Kidney (tissue), 14 donors: Measurements from ENCODE around the gene FYB1. TPM values are rescaled to one million over a fixed set of nuclear protein-coding genes. Genes with fewer than 3 reads are reported as not detected.

Source experiments
- DNase-seq, 5 donors: peaks; one replicate each; pipeline ENCODE4 v3.0.0-alpha.2; 2013 to 2020
- FAIRE-seq: peaks from 2 replicates; lab custom pipeline; 2012; peaks lifted over from hg19 to GRCh38; lab: Jason Lieb, UNC
- H3K27ac ChIP-seq, 2 donors: one replicate each; pipeline ENCODE4 v1.7.0; 2013; ENCODE audit warnings: low read depth in 2 of 2, low read length in 2 of 2, inconsistent platforms in 1 of 2
- H3K27me3 ChIP-seq: one replicate; pipeline ENCODE4 v1.7.1; 2013; ENCODE audit warnings: low read length, inconsistent platforms; ENCODE audit not compliant: control insufficient read depth, insufficient read depth
- H3K36me3 ChIP-seq, 3 donors: one replicate each; pipeline versions ENCODE4 v1.7.0 to v1.7.1; 2013; ENCODE audit warnings: low read length in 3 of 3, control low read depth in 1 of 3, inconsistent platforms in 1 of 3; ENCODE audit not compliant: insufficient read depth in 3 of 3, control insufficient read depth in 2 of 3
- H3K4me1 ChIP-seq, 3 donors: one replicate each; pipeline versions ENCODE4 v1.7.0 to v1.7.1; 2013; ENCODE audit warnings: low read length in 3 of 3, inconsistent platforms in 1 of 3, low read depth in 1 of 3; ENCODE audit not compliant: control insufficient read depth in 2 of 3, insufficient read depth in 2 of 3
- H3K4me3 ChIP-seq, 3 donors: one replicate each; pipeline versions ENCODE4 v1.7.0 to v1.8.1; 2013; ENCODE audit warnings: low read length in 3 of 3, control low read depth in 1 of 3, inconsistent platforms in 1 of 3
- H3K9ac ChIP-seq, 3 donors: one replicate each; pipeline versions ENCODE4 v1.7.0 to v1.7.1; 2013; ENCODE audit warnings: low read length in 3 of 3, control low read depth in 1 of 3, inconsistent platforms in 1 of 3
- H3K9me3 ChIP-seq, 3 donors: one replicate each; pipeline versions ENCODE4 v1.7.0 to v1.7.1; 2013; ENCODE audit warnings: low read length in 3 of 3, control low read depth in 1 of 3, inconsistent platforms in 1 of 3; ENCODE audit not compliant: control insufficient read depth in 2 of 3, insufficient read depth in 1 of 3
- intact Hi-C: fragments of 100-400 bp; cut with DNase I; formaldehyde crosslinking; loops from one replicate; pipeline ENCODE4 v1.11.1; 2022
- polyA plus RNA-seq: library from polyadenylated mRNA; stranded (reverse); fragments of 350-450 nt; fragmentation: Illumina TruSeq; extraction: RNeasy Lipid Tissue Mini Kit (QIAGEN cat#74804); gene quantifications from one replicate; pipeline ENCODE4 v1.2.3, GENCODE V29; 2014; ENCODE audit warnings: low read depth, low replicate concordance; ENCODE audit not compliant: insufficient read depth
- total RNA-seq: library from RNA; stranded (reverse); fragmentation: NEBNext Ultra II Directional; extraction: Animal tissue kit (Norgen Biotek cat#: 25700); gene quantifications from one replicate; pipeline ENCODE4 v1.2.1, GENCODE V29; 2021
- TF ChIP-seq, protein P1 (sequence below): IDR thresholded peaks from 3 replicates; pipeline ENCODE4 v1.5.1; 2012; ENCODE audit warnings: mild to moderate bottlenecking, moderate library complexity, borderline replicate concordance; ENCODE audit not compliant: insufficient read depth; ENCODE audit errors: extremely low read depth
- donor health status: control.
- donor health status: control.
- donor health status: control.
- donor health status: control.
- donor health status: control.
- donor health status: DM: yes; HTN: yes; CAD: no.
- donor health status: Normal renal cell carcinoma (clear cell type).

Gene FYB1
- total and polyA plus RNA-seq, 2 donors from 2014 or later, result 2.3 to 53.7 TPM

GRCh38 chr5:39079147-39079546 is 140.2 kb downstream of the FYB1 start:
- no peaks in the 10 kb centered on the region for H3K36me3 ChIP-seq
- no peaks in the 10 kb centered on the region for H3K9me3 ChIP-seq
- FAIRE-seq (no peak), DNase-seq (no peak)
- H3K4me3 ChIP-seq, result no peak overlapping the region
- H3K27ac ChIP-seq, result no peak overlapping the region
- no peaks in the 10 kb centered on the region for H3K27me3 ChIP-seq
- TF ChIP-seq, protein P1, sequence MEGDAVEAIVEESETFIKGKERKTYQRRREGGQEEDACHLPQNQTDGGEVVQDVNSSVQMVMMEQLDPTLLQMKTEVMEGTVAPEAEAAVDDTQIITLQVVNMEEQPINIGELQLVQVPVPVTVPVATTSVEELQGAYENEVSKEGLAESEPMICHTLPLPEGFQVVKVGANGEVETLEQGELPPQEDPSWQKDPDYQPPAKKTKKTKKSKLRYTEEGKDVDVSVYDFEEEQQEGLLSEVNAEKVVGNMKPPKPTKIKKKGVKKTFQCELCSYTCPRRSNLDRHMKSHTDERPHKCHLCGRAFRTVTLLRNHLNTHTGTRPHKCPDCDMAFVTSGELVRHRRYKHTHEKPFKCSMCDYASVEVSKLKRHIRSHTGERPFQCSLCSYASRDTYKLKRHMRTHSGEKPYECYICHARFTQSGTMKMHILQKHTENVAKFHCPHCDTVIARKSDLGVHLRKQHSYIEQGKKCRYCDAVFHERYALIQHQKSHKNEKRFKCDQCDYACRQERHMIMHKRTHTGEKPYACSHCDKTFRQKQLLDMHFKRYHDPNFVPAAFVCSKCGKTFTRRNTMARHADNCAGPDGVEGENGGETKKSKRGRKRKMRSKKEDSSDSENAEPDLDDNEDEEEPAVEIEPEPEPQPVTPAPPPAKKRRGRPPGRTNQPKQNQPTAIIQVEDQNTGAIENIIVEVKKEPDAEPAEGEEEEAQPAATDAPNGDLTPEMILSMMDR, result no peak
- no peak overlapping the region for H3K9ac ChIP-seq
- intact Hi-C loops, result no loop called here
- no peaks in the 10 kb centered on the region for H3K4me1 ChIP-seq

DNA sequence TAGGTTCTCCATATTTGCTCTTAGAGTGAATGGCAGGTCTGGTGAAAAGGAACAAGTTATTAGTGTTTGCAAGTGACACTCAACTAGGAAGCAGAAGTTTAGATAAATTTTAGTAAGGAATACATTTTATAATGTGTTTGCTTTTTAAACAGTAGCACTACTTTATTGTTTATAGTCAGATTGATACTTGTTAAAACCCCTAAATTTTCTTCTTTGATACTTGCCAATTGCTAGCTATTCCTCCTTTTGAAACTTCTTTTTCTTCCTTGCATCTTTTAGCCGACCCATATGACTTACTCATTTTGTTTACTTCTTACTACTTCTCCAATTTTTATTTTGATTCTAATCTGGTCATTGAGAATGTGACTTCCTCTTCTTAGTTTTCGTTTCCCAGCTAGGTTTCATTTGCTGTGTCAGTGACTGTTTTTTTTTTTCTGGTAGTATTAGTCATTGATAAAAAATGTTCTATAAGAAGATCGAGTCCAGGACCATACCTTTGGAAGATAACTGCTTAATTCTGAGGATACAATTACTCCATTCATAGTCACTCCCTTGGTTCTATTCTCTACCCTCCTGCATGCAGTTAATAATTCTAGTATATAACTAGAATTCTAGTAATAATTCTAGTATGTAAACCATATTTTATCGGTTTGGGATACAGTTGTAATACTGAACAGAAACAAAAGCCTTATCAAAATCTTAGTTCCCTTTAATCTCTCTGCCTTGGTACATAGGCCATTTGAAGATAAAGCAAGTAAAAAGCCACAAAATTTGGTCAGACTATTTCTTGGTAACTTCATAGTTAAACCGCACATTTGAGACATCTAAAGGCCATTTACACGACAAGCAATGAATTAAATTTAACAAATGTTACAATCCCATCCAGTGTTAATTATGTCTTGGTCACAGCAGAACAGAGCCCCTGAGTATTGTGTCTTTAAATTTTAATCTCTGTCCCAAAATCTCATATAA is 142.3 kb downstream of the FYB1 start:
- TF ChIP-seq, protein P1, result no peak
- Histone ChIP-seq H3K9me3 (no peaks in the 10 kb centered on the region), H3K4me1 (peaks cover 0 to 6% (median 2%) of the 10 kb centered on the region in 3 donors), H3K9ac (no peak overlapping the region), H3K36me3 (no peaks in the 10 kb centered on the region), H3K27ac (no peak overlapping the region), H3K27me3 (no peaks in the 10 kb centered on the region), H3K4me3 (no peak overlapping the region)
- DNase-seq (no peak), FAIRE-seq (no peak)
- intact Hi-C loops, result no loop called here

GRCh38 chr5:39076101-39076756 is 143.1 kb downstream of the FYB1 start:
- no peak for FAIRE-seq
- TF ChIP-seq, protein P1, result no peak
- no peak for DNase-seq
- Histone ChIP-seq H3K27me3 (no peaks in the 10 kb centered on the region), H3K9me3 (no peaks in the 10 kb centered on the region), H3K9ac (no peak overlapping the region), H3K36me3 (no peaks in the 10 kb centered on the region), H3K27ac (no peak overlapping the region), H3K4me3 (no peak overlapping the region), H3K4me1 (peaks cover 0 to 13% (median 3%) of the 10 kb centered on the region in 3 donors)
- intact Hi-C loops, result no loop called here
